ENCODE results near the gene CA10. TPM values are rescaled to one million over a fixed set of nuclear protein-coding genes. Genes with fewer than 3 reads are reported as not detected.

CA10 gene
- total RNA-seq, 1 experiment from 2014 or later, result not detected

DNA sequence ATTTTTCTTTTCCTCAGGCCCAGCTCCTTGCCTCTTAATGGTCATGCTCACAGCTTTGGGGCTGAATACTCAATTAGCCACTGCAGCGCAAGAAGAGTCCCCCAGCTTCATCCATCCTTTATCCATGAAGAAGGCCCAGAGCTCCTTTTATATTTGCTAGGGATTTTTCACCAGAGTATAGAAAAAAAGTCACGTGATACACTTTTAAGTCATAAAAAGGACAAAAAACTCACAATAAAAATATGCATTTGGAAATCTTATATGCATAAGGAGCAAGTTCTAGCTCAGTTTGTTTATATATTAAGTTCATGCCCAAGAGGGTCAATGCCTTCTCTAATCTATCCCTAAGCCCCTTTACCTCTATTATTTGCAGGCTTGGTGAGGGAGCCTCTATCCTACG lies 254.1 kb downstream of the CA10 start:
- ChIA-PET POLR2A (ENCODE audit: low non-redundant PET) (no interaction called here), CTCF (no interaction called here)
- no peak overlapping the region for H3K4me3 ChIP-seq (ENCODE audit: low read depth, low read length, poor library complexity, severe bottlenecking)

DNA sequence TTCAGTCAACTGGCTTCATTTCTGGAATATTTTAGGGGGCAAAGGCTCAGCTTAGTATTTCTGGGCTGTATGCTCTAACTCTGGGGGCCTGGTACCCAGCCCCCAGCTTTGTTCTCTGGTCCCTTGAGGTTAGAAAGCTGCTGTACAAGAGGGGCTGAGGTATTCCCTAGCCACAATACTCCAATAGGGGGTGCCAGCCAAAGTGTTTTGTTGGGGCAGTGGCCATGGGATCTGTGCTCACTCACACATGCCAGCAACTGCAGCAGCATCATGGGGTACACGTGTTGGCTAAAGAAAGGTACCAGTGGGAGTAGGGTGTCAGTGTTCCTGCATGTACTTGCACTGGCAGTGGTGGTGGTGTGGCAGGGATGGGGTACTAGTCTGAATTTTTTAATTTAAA lies 257.3 kb downstream of the CA10 start:
- ChIA-PET POLR2A (ENCODE audit: low non-redundant PET) (no interaction called here), CTCF (no interaction called here)
- TF ChIP-seq, protein P1, sequence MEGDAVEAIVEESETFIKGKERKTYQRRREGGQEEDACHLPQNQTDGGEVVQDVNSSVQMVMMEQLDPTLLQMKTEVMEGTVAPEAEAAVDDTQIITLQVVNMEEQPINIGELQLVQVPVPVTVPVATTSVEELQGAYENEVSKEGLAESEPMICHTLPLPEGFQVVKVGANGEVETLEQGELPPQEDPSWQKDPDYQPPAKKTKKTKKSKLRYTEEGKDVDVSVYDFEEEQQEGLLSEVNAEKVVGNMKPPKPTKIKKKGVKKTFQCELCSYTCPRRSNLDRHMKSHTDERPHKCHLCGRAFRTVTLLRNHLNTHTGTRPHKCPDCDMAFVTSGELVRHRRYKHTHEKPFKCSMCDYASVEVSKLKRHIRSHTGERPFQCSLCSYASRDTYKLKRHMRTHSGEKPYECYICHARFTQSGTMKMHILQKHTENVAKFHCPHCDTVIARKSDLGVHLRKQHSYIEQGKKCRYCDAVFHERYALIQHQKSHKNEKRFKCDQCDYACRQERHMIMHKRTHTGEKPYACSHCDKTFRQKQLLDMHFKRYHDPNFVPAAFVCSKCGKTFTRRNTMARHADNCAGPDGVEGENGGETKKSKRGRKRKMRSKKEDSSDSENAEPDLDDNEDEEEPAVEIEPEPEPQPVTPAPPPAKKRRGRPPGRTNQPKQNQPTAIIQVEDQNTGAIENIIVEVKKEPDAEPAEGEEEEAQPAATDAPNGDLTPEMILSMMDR (conservative IDR thresholded peaks at IDR 0.05; ENCODE audit: low read depth, low read length), result no peak
- no peak for TF ChIP-seq EZH2 (IDR thresholded peaks at IDR 0.05; ENCODE audit: borderline replicate concordance, low read depth, low read length, poor library complexity, severe bottlenecking)
- no peaks in the 10 kb centered on the region for H3K36me3 ChIP-seq (ENCODE audit: insufficient read depth, low read length, poor library complexity, severe bottlenecking)
- H3K9me3 ChIP-seq (ENCODE audit: low read depth, low read length, poor library complexity, severe bottlenecking), result no peaks in the 10 kb centered on the region
- no peak overlapping the region for H3K4me3 ChIP-seq (ENCODE audit: low read depth, low read length, poor library complexity, severe bottlenecking)
- no peaks in the 10 kb centered on the region for H3K27me3 ChIP-seq (replicated peaks; ENCODE audit: insufficient read depth, low read depth, low read length, poor library complexity)
- DNase-seq (ENCODE audit: low spot score), result no peak
- intact Hi-C loops (cut with micrococcal nuclease; ENCODE audit: unreplicated experiment), result no loop called here
- no TSS peak for BruUV-seq (replicated peaks)
- no peak overlapping the region for H3K27ac ChIP-seq (ENCODE audit: low read depth, low read length, poor library complexity, severe bottlenecking)
- H3K4me1 ChIP-seq (ENCODE audit: insufficient read depth, low read length, poor library complexity, severe bottlenecking), result no peaks in the 10 kb centered on the region

More for the DNA sequence above, 254.1 kb downstream of the CA10 start:
- no peaks in the 10 kb centered on the region for H3K9me3 ChIP-seq (ENCODE audit: low read depth, low read length, poor library complexity, severe bottlenecking)
- no peak for DNase-seq (ENCODE audit: low spot score)
- H3K4me1 ChIP-seq (ENCODE audit: insufficient read depth, low read length, poor library complexity, severe bottlenecking), result no peaks in the 10 kb centered on the region
- no TSS peak for BruUV-seq (replicated peaks)
- intact Hi-C loops (cut with micrococcal nuclease; ENCODE audit: unreplicated experiment), result no loop called here
- no peak overlapping the region for H3K27ac ChIP-seq (ENCODE audit: low read depth, low read length, poor library complexity, severe bottlenecking)
- H3K36me3 ChIP-seq (ENCODE audit: insufficient read depth, low read length, poor library complexity, severe bottlenecking), result no peaks in the 10 kb centered on the region
- no peak for TF ChIP-seq EZH2 (IDR thresholded peaks at IDR 0.05; ENCODE audit: borderline replicate concordance, low read depth, low read length, poor library complexity, severe bottlenecking)
- TF ChIP-seq, protein P1 (conservative IDR thresholded peaks at IDR 0.05; ENCODE audit: low read depth, low read length), result no peak
- no peaks in the 10 kb centered on the region for H3K27me3 ChIP-seq (replicated peaks; ENCODE audit: insufficient read depth, low read depth, low read length, poor library complexity)

DNA sequence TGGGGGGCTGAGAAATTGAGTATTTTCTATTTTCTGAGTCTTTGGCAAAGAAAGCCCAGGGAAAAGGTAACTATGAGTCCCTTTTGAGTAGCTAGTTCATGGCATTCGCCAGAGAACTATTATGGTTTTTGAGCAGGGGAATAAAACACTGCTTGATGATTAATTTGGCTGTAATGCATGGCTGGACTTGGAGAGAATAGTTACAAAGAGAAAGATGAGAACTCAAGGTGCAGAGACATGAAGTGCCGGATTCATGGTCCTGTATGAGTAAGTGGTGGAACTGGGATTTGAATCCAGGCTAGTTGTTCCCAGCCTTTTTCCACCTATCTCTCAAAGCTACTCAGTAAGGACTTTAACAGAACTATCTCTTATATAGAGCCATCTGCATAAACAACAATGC lies 266.6 kb downstream of the CA10 start:
- ChIA-PET CTCF (no interaction called here), POLR2A (ENCODE audit: low non-redundant PET) (no interaction called here)
- no peaks in the 10 kb centered on the region for H3K4me1 ChIP-seq (ENCODE audit: insufficient read depth, low read length, poor library complexity, severe bottlenecking)
- no peak overlapping the region for H3K4me3 ChIP-seq (ENCODE audit: low read depth, low read length, poor library complexity, severe bottlenecking)
- H3K9me3 ChIP-seq (ENCODE audit: low read depth, low read length, poor library complexity, severe bottlenecking), result no peaks in the 10 kb centered on the region
- H3K27me3 ChIP-seq (replicated peaks; ENCODE audit: insufficient read depth, low read depth, low read length, poor library complexity), result peaks cover 4% of the 10 kb centered on the region
- DNase-seq (ENCODE audit: low spot score), result no peak
- H3K36me3 ChIP-seq (ENCODE audit: insufficient read depth, low read length, poor library complexity, severe bottlenecking), result no peaks in the 10 kb centered on the region
- no TSS peak for BruUV-seq (replicated peaks)
- intact Hi-C loops (cut with micrococcal nuclease; ENCODE audit: unreplicated experiment), result no loop called here
- TF ChIP-seq EZH2 (IDR thresholded peaks at IDR 0.05; ENCODE audit: borderline replicate concordance, low read depth, low read length, poor library complexity, severe bottlenecking), result no peak
- TF ChIP-seq, protein P1 (conservative IDR thresholded peaks at IDR 0.05; ENCODE audit: low read depth, low read length), result no peak
- H3K27ac ChIP-seq (ENCODE audit: low read depth, low read length, poor library complexity, severe bottlenecking), result no peak overlapping the region

Data from A673 (cell line).